ENCODE measurements around the gene UBAC2. TPM values are rescaled to one million over a fixed set of nuclear protein-coding genes. Genes with fewer than 3 reads are reported as not detected.

UBAC2 gene
- polyA plus RNA-seq, 3 donors: 59.6 to 113 (median 96.7) TPM

DNA sequence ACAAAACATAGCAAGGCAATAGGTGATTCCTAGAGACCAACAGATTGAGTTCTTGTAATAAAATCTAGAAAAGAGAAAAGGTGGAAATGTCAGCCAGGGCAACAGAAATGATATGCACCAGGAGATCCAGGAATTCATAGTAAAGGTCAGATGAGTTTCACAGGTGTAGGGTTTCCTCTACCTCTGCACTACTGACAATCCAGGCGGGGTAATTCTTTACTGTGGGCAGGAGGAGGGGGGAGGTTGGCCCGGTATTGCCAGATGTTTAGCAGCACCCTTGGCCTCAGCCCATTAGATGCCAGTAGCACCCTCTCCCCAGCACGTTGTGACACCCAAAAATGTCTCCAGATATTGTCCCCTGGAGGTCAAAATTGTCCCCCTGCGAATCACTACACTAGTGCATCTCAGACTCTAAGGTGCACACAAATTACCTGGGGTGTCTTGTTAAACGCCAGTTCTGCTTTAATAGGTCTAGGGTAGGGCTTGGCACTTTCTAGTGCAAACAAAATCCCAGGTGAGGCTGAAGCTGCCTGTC, 3.5 kb upstream of the UBAC2 start:
- no peak overlapping the region for H3K27ac Mint-ChIP-seq
- no peak overlapping the region for H3K27ac ChIP-seq (ENCODE audit: low read depth in 1 of 2, low read length in 2 of 2)

DNA sequence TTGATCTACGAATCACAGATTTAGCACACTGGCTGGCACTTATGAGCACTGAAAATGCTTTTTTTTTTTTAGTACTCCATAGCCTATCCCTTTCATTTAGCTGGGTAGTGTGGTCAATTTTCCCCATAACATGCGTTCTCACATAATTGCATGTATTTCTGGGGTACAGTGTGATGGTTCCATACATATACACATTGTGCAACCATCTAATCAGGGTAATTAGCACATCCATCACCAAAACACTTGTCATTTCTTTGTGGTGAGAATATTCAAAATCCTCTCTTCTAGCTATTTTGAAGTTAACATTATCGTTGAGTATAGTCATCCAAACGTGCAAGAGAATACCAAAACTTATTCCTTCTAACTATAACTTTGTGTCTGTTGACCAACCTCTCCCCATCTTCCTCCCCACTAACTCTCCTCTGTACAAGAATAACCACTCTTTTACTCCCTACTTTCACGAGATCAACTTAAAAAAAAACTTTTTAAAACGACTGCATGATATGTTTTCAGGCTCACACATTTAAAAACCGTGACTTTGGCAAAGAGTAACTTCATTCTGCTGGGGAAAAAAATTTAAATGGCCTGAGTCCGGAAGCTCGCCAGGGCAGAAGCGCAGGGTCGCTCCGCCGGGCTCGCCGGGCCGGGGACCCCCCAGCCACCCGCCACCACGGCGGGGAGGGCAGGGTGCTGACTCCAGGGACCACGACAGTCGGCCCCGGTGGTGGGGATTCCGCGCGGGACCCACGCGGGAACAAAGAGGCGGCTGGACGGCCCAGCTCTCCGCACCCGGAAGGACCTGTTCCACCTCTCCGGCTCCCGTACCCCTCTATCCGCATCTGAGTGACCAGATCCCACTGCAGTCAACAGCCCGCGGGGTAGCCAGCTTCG, 868 bp upstream of the UBAC2 start:
- no peaks in the 10 kb centered on the region for H3K9me3 Mint-ChIP-seq
- Histone ChIP-seq H3K9me3 (replicated peaks in 1 of 2; ENCODE audit: control insufficient read depth in 1 of 2, insufficient read depth in 1 of 2, low read length in 2 of 2) (no peaks in the 10 kb centered on the region), H3K27me3 (ENCODE audit: control insufficient read depth in 2 of 2, insufficient read depth in 2 of 2, low read length in 2 of 2) (no peaks in the 10 kb centered on the region), H3K27ac (ENCODE audit: low read depth in 1 of 2, low read length in 2 of 2) (peak overlapping the region; percentile 96 to 99), H3K36me3 (replicated peaks in 1 of 2; ENCODE audit: control insufficient read depth in 1 of 2, insufficient read depth in 2 of 2, low read length in 2 of 2) (no peaks in the 10 kb centered on the region), H4K20me1 (ENCODE audit: insufficient read depth, low read length) (peaks cover 25% of the 10 kb centered on the region), H3K79me2 (ENCODE audit: insufficient read depth, low read length) (peaks cover 50% of the 10 kb centered on the region), H3K4me1 (ENCODE audit: control insufficient read depth in 1 of 2, insufficient read depth in 2 of 2, low read length in 2 of 2) (peaks cover 32 to 41% of the 10 kb centered on the region in 2 donors), H2AFZ (ENCODE audit: insufficient read depth, low read depth, low read length, poor library complexity, severe bottlenecking) (peak overlapping the region; percentile 75), H3K9ac (ENCODE audit: insufficient read depth, low read length, poor library complexity, severe bottlenecking) (peak overlapping the region; percentile 97), H3K4me3 (replicated peaks in 1 of 3; ENCODE audit: low read depth in 2 of 3, low read length in 3 of 3) (peak overlapping the region; percentile 69 to 97 (median 95)), H3K4me2 (replicated peaks; ENCODE audit: extremely low read depth, low read length, poor library complexity, severe bottlenecking) (peak overlapping the region; percentile 93)
- WGBS (ENCODE audit: insufficient coverage): 0% methylated on average over 33 of the region's 37 CpGs
- DNase-seq: no peak
- peak overlapping the region; percentile 94 to 99 (median 98) for H3K27ac Mint-ChIP-seq
- peaks cover 7 to 20% of the 10 kb centered on the region in 2 donors for H3K36me3 Mint-ChIP-seq
- peaks cover 0 to 3% (median 2%) of the 10 kb centered on the region in 3 donors for H3K27me3 Mint-ChIP-seq (ENCODE audit: low read depth in 3 of 3)
- intact Hi-C loops (cut with micrococcal nuclease): loop anchor here in 1 of 2 donors (2.0 to 5.0 kb wide), 2 partner anchors 29 to 58 kb away; partner anchors contain the start of gene GPR18
- TF ChIP-seq, protein P1, sequence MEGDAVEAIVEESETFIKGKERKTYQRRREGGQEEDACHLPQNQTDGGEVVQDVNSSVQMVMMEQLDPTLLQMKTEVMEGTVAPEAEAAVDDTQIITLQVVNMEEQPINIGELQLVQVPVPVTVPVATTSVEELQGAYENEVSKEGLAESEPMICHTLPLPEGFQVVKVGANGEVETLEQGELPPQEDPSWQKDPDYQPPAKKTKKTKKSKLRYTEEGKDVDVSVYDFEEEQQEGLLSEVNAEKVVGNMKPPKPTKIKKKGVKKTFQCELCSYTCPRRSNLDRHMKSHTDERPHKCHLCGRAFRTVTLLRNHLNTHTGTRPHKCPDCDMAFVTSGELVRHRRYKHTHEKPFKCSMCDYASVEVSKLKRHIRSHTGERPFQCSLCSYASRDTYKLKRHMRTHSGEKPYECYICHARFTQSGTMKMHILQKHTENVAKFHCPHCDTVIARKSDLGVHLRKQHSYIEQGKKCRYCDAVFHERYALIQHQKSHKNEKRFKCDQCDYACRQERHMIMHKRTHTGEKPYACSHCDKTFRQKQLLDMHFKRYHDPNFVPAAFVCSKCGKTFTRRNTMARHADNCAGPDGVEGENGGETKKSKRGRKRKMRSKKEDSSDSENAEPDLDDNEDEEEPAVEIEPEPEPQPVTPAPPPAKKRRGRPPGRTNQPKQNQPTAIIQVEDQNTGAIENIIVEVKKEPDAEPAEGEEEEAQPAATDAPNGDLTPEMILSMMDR (IDR thresholded peaks at IDR 0.05): no peak
- peaks cover 42% of the 10 kb centered on the region for H3K4me1 Mint-ChIP-seq
- H3K4me3 Mint-ChIP-seq: peak overlapping the region; percentile 91 to 100

More for the DNA sequence above, 3.5 kb upstream of the UBAC2 start:
- H3K4me2 ChIP-seq (replicated peaks; ENCODE audit: extremely low read depth, low read length, poor library complexity, severe bottlenecking): no peak overlapping the region
- no peaks in the 10 kb centered on the region for H3K27me3 ChIP-seq (ENCODE audit: control insufficient read depth in 2 of 2, insufficient read depth in 2 of 2, low read length in 2 of 2)
- no peak for DNase-seq
- no peaks in the 10 kb centered on the region for H3K9me3 ChIP-seq (replicated peaks in 1 of 2; ENCODE audit: control insufficient read depth in 1 of 2, insufficient read depth in 1 of 2, low read length in 2 of 2)
- H4K20me1 ChIP-seq (ENCODE audit: insufficient read depth, low read length): peaks cover under 1% of the 10 kb centered on the region
- Mint-ChIP-seq H3K27me3 (ENCODE audit: low read depth in 3 of 3) (peaks cover 0 to 2% (median 2%) of the 10 kb centered on the region in 3 donors), H3K9me3 (no peaks in the 10 kb centered on the region), H3K4me1 (peaks cover 20% of the 10 kb centered on the region), H3K36me3 (peaks cover 3 to 4% of the 10 kb centered on the region in 2 donors), H3K4me3 (no peak overlapping the region)
- H2AFZ ChIP-seq (ENCODE audit: insufficient read depth, low read depth, low read length, poor library complexity, severe bottlenecking): no peak overlapping the region
- WGBS (ENCODE audit: insufficient coverage): 80% methylated on average over 1 of the region's 5 CpGs
- no peak overlapping the region for H3K9ac ChIP-seq (ENCODE audit: insufficient read depth, low read length, poor library complexity, severe bottlenecking)
- TF ChIP-seq, protein P1 (IDR thresholded peaks at IDR 0.05): no peak
- no peak overlapping the region for H3K4me3 ChIP-seq (replicated peaks in 1 of 3; ENCODE audit: low read depth in 2 of 3, low read length in 3 of 3)
- H3K36me3 ChIP-seq (replicated peaks in 1 of 2; ENCODE audit: control insufficient read depth in 1 of 2, insufficient read depth in 2 of 2, low read length in 2 of 2): no peaks in the 10 kb centered on the region
- intact Hi-C loops (cut with micrococcal nuclease): no loop called here
- peaks cover 11 to 19% of the 10 kb centered on the region in 2 donors for H3K4me1 ChIP-seq (ENCODE audit: control insufficient read depth in 1 of 2, insufficient read depth in 2 of 2, low read length in 2 of 2)
- H3K79me2 ChIP-seq (ENCODE audit: insufficient read depth, low read length): peaks cover 24% of the 10 kb centered on the region

Measured in CD14-positive monocyte (primary cell).